Fibroblast of the conjunctiva (primary cell): ENCODE results near the gene TRIM66.

Source experiments
- DNase-seq: peaks from one replicate; pipeline ENCODE4 v3.0.0-alpha.2; 2010; ENCODE audit warnings: low read depth

TRIM66 gene

GRCh38 chr11:8656291-8656690 is 26.2 kb downstream of the TRIM66 start:
- no peak for DNase-seq

GRCh38 chr11:8654503-8654902 is 28.0 kb downstream of the TRIM66 start:
- DNase-seq: no peak

GRCh38 chr11:8652140-8652539 is 30.3 kb downstream of the TRIM66 start:
- DNase-seq: peak; percentile 60

GRCh38 chr11:8650401-8650990 is 32.0 kb downstream of the TRIM66 start:
- DNase-seq: no peak

GRCh38 chr11:8649361-8649760 is 33.1 kb downstream of the TRIM66 start:
- no peak for DNase-seq

GRCh38 chr11:8646873-8647272 is 35.6 kb downstream of the TRIM66 start:
- DNase-seq: no peak

- DNase-seq: no peak
These were observed 40.1 kb downstream of the TRIM66 start for GRCh38 chr11:8642196-8642841.

GRCh38 chr11:8641332-8641731 is 41.1 kb downstream of the TRIM66 start:
- DNase-seq: no peak

- no peak for DNase-seq
These were observed 42.1 kb downstream of the TRIM66 start for GRCh38 chr11:8640267-8640906.

GRCh38 chr11:8639655-8640054 is 42.8 kb downstream of the TRIM66 start:
- DNase-seq: no peak

- no peak for DNase-seq
These were observed 44.2 kb downstream of the TRIM66 start for GRCh38 chr11:8638300-8638699.

GRCh38 chr11:8636127-8636526 is 46.3 kb downstream of the TRIM66 start:
- no peak for DNase-seq

GRCh38 chr11:8634498-8634897 is 48.0 kb downstream of the TRIM66 start:
- no peak for DNase-seq

GRCh38 chr11:8631395-8632118 is 50.9 kb downstream of the TRIM66 start:
- DNase-seq: peak; percentile 75

GRCh38 chr11:8624698-8625097 is 57.8 kb downstream of the TRIM66 start:
- DNase-seq: no peak

- DNase-seq: no peak
These were observed 61.3 kb downstream of the TRIM66 start for GRCh38 chr11:8621147-8621546.

GRCh38 chr11:8617063-8617462 is 65.4 kb downstream of the TRIM66 start:
- no peak for DNase-seq

GRCh38 chr11:8615291-8616032 is 67.0 kb downstream of the TRIM66 start:
- DNase-seq: no peak

GRCh38 chr11:8614497-8614896 is 68.0 kb downstream of the TRIM66 start:
- no peak for DNase-seq

GRCh38 chr11:8613036-8613435 is 69.4 kb downstream of the TRIM66 start:
- DNase-seq: no peak

GRCh38 chr11:8612522-8612921 is 69.9 kb downstream of the TRIM66 start:
- no peak for DNase-seq

- no peak for DNase-seq
These were observed 71.8 kb downstream of the TRIM66 start for GRCh38 chr11:8610532-8611116.
